GM13977 (cell line): Measurements from ENCODE around the gene BRSK2.

Experiments
- DNase-seq: peaks from one replicate; pipeline ENCODE4 v3.0.0; 2012; ENCODE audit warnings: low spot score
- in situ Hi-C: fragments of 300-500 bp; cut with MboI; formaldehyde crosslinking; loops from one replicate; pipeline ENCODE4 v1.12.0; 2022; ENCODE audit warnings: low sequenced_read_pairs, low pct_unique_long_range_greater_than_20kb, mixed read lengths, inconsistent platforms; ENCODE audit not compliant: unreplicated experiment
- TF ChIP-seq, protein P1 (sequence below): IDR thresholded peaks from 2 replicates; pipeline ENCODE4 v1.5.1; 2012; ENCODE audit warnings: mild to moderate bottlenecking, control low read depth; ENCODE audit not compliant: insufficient read depth; ENCODE audit errors: extremely low read depth, missing control alignments

BRSK2 gene

DNA sequence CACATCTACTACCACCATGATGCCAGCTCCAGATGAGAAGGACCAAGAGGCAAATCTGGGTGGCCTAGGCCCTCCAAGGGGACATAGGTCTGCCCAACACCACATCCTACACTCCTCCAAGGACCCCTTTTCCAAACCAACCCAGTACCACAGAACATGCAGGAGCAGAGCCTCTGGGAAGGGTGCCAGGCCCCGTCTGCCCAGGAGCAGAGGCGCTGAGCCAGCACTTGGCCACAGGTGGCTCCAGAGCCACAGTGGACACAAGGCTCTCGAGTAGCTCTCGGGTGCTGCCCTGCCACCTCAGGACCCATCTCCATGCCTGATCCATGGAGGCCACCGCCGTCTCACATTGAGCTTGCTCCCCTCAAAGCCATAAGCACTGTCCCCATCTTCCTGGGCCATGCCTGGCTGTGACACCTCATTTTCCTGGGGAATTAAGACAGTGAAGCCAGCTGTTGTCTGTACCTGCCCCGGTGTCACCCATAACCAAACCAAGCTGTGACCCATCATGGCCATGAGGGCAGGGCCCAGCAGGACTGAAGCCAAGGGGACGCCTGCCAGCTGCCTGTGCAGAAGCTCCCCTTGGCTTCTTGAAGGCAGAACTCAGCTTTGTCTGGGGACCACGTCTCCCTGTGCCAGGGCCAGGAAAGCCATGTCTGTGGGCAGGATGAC lies 89.4 kb downstream of the BRSK2 start:
- TF ChIP-seq, protein P1, sequence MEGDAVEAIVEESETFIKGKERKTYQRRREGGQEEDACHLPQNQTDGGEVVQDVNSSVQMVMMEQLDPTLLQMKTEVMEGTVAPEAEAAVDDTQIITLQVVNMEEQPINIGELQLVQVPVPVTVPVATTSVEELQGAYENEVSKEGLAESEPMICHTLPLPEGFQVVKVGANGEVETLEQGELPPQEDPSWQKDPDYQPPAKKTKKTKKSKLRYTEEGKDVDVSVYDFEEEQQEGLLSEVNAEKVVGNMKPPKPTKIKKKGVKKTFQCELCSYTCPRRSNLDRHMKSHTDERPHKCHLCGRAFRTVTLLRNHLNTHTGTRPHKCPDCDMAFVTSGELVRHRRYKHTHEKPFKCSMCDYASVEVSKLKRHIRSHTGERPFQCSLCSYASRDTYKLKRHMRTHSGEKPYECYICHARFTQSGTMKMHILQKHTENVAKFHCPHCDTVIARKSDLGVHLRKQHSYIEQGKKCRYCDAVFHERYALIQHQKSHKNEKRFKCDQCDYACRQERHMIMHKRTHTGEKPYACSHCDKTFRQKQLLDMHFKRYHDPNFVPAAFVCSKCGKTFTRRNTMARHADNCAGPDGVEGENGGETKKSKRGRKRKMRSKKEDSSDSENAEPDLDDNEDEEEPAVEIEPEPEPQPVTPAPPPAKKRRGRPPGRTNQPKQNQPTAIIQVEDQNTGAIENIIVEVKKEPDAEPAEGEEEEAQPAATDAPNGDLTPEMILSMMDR = no peak
- in situ Hi-C loops = no loop called here

DNA sequence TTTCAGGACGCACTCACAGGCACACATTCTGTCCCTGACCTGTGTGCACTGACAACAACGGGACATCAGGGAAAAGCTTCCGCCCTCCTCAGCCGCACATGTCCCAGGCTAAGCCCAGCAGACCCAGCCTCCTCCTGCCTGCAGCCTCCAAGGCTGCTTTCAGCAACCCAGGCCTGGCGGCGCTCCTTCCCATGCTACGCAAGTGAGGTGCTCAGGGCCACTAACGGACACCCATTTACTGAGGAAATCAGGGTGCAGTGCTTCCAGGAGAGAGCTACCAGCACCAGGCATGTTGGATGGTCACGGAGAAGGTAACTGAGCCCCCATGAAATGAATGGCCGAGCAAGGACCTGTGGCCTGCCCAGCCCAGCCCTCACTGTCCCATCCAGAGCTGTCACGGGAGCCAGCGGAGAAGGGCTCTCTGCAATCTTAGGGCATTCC lies 90.0 kb downstream of the BRSK2 start:
- DNase-seq = no peak
- in situ Hi-C loops = no loop called here
- TF ChIP-seq, protein P1 = no peak

More for the DNA sequence above, 89.4 kb downstream of the BRSK2 start:
- DNase-seq = no peak

DNA sequence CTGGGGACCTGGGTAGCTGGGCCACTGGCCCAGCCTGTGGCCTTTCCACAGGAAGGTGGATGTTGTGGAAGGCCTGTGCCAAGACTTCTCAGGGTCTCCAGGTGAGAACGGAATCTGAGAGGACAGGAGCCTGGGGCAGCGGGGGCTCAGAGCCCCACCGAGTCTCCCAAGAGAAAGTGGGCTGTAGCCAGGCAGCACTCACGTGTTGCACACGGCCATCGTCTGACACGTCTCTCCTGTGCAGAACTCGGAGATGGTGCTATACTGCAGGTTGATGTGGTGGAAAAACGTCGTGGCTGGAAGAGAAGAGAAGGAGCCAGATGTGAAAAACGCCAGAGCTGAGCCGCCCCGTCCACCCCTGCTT lies 90.4 kb downstream of the BRSK2 start:
- in situ Hi-C loops = no loop called here
- TF ChIP-seq, protein P1 = no peak
- DNase-seq = no peak

DNA sequence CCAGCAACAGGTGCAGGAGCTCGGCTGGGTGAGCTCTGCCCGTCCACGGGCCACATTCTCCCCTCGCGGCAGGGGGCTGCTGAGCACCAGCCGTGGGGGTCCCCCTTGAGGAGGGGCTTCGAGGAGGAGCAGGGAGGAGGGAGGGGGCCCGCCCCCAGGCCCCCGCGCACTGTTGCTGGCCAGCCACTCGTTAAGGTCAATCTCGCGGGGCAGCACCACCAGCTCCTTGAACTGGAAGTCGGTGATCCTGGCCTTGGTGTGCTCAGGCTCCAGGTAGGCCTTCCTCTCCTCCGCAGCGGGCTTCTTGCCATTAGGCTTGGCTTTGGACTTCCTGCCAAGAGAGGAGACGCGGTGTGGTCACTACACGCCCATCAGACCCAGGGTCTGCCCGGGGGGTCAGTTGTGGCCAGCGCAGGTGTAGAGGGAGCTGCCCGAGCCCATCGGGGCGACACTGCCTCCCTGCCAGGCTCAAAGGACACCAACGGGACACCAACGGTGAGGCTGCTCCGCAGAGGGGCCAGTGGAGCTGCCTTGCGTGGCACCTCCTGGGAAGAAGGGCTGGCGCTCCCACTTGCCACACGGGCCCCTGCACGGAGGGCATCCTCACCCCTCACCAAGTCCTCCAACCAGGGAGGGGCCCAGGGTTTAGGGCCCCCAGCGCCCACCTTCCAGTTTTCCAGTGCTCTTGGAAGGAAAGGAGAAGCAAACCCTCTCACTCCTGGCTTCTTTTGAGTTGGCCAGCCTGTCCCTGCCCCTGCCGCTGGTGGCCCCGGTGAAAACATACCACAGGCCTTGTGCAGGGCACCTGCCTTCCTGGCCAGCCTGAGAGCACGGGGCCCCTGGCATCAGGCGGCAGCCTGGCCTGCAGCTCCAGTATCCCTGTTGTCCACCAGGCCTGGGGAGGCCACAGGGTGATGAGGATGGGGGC lies 91.1 kb downstream of the BRSK2 start:
- in situ Hi-C loops = no loop called here
- TF ChIP-seq, protein P1 = no peak

DNA sequence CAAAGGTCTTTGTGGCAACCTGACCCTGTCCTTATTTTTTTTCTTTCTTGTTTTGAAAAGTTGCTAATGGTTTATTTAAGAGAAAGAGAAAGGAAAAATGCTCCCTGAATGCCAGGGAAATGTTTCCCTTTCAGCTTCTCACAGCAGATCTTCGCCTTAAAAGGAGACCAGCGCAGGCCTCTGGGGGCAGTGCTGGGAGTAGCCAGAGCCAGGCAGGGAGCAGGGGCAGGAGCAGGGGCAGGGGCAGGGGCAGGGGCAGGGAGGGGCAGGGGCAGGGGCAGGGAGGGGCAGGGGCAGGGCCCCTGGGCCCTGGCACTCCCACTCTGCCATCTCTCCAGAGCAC lies 91.7 kb downstream of the BRSK2 start:
- TF ChIP-seq, protein P1 = no peak
- in situ Hi-C loops = no loop called here
- no peak for DNase-seq

More for the DNA sequence above, 91.1 kb downstream of the BRSK2 start:
- no peak for DNase-seq

DNA sequence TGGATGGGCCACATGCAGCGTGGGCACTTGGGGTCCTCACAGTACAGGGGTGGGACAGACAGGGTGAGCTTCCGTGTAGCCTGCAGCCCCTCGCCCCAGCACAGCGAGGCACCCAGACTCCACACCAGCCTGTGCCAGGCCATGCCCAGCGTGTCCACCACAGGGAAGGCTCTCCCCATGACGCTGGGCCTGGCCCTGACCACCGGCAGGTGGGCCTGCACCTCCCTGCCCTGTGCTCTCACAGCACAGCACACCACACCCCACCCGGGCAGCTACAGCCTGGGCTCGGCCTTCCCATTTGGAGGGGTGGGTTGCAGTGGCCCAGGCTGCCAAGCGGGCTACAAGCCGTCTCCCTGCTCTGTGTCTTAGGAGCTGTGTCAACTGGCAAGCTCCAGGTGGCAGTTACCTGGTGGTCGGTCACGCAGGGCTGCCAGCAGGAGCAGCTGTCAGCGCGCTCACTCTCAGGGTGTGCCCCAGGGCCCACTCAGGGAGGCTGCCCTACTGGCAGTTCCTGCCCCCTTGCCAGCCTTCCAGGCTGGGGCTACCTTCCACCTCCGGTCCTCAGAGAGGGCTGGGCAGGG lies 92.2 kb downstream of the BRSK2 start:
- DNase-seq = no peak
- TF ChIP-seq, protein P1 = no peak
- in situ Hi-C loops = no loop called here
